Endothelial cell of umbilical vein (primary cell): ENCODE measurements around the gene ENG. TPM values are rescaled to one million over a fixed set of nuclear protein-coding genes. Genes with fewer than 3 reads are reported as not detected.

Source experiments
- BruUV-seq: library from RNA; stranded (reverse); fragments of 400-500 nt; replicated peaks from 2 replicates; lab custom pipeline; 2021; lab: Mats Ljungman, UMichigan
- CTCF ChIA-PET: fragments of 300-600, 350-600 bp; sonication (Branson Sonifier 250); formaldehyde crosslinking; loops from one replicate; lab custom pipeline; 2021; ENCODE audit warnings: antibody characterized with exemption, inconsistent platforms; lab: Charles Lee
- POLR2A ChIA-PET: fragments of 300-600, 350-600 bp; sonication (Branson Sonifier 250); formaldehyde crosslinking; loops from one replicate; lab custom pipeline; 2021; ENCODE audit warnings: antibody characterized with exemption, inconsistent platforms; lab: Charles Lee
- DNase-seq: peaks from one replicate; pipeline ENCODE4 v3.0.0-alpha.2; 2011; ENCODE audit warnings: low read depth, low spot score
- FAIRE-seq: peaks from 2 replicates; lab custom pipeline; 2011; peaks lifted over from hg19 to GRCh38; lab: Jason Lieb, UNC
- H2AFZ ChIP-seq: 2 replicates; pipeline ENCODE4 v1.6.0; 2012; ENCODE audit warnings: low read depth, low read length, control low read depth, inconsistent platforms
- H3K27ac ChIP-seq: 2 replicates; pipeline ENCODE4 v1.5.1; 2011; ENCODE audit warnings: low read depth, mild to moderate bottlenecking, control low read depth, low read length, moderate library complexity; ENCODE audit not compliant: insufficient read depth
- H3K27me3 ChIP-seq, 2 experiments: 2 replicates each; pipeline versions ENCODE4 v1.6.0 to v1.6.1; 2011; ENCODE audit warnings: low read length in 2 of 2, mixed read lengths in 1 of 2; ENCODE audit not compliant: control insufficient read depth in 2 of 2, insufficient read depth in 2 of 2
- H3K36me3 ChIP-seq, 2 experiments: 2 replicates in 1 of 2; 3 replicates in 1 of 2; pipeline ENCODE4 v1.5.1; 2011; ENCODE audit warnings: low read length in 2 of 2, mild to moderate bottlenecking in 1 of 2, moderate library complexity in 1 of 2; ENCODE audit not compliant: control insufficient read depth in 2 of 2, insufficient read depth in 2 of 2; ENCODE audit errors: extremely low read depth in 1 of 2
- H3K4me1 ChIP-seq: 3 replicates; pipeline ENCODE4 v1.5.1; 2011; ENCODE audit warnings: mild to moderate bottlenecking, low read length; ENCODE audit not compliant: control insufficient read depth, insufficient read depth; ENCODE audit errors: extremely low read depth
- H3K4me2 ChIP-seq: 2 replicates; pipeline ENCODE4 v1.6.1; 2011; ENCODE audit warnings: low read length, control low read depth, mixed read lengths; ENCODE audit not compliant: insufficient read depth
- H3K4me3 ChIP-seq, 3 experiments: fragments of 200-600 bp in 1 of 3; sonication (generic), shearing (Covaris generic) in 1 of 3; replicated peaks in 1 of 3; 2 replicates each; pipeline ENCODE4 v1.5.1; 2011 to 2016; ENCODE audit warnings: control low read depth in 3 of 3, low read length in 3 of 3, mild to moderate bottlenecking in 2 of 3, inconsistent platforms in 1 of 3, low read depth in 1 of 3, moderate library complexity in 1 of 3; ENCODE audit not compliant: insufficient read depth in 1 of 3
- H3K79me2 ChIP-seq: 2 replicates; pipeline ENCODE4 v1.6.0; 2012; ENCODE audit warnings: low read length, inconsistent platforms; ENCODE audit not compliant: control insufficient read depth, insufficient read depth
- H3K9ac ChIP-seq: replicated peaks from 2 replicates; pipeline ENCODE3; 2011; ENCODE audit warnings: low read length, control low read depth; ENCODE audit not compliant: insufficient read depth; ENCODE audit errors: extremely low read depth
- H3K9me1 ChIP-seq: replicated peaks from 3 replicates; pipeline ENCODE4 v1.6.0; 2011; ENCODE audit warnings: mild to moderate bottlenecking, low read length; ENCODE audit not compliant: control insufficient read depth, insufficient read depth; ENCODE audit errors: extremely low read depth
- H3K9me3 ChIP-seq: replicated peaks from 2 replicates; pipeline ENCODE4 v1.5.1; 2012; ENCODE audit warnings: low read length, inconsistent platforms; ENCODE audit not compliant: control insufficient read depth, insufficient read depth
- H4K20me1 ChIP-seq: replicated peaks from 2 replicates; pipeline ENCODE3; 2011; ENCODE audit warnings: mild to moderate bottlenecking, low read length; ENCODE audit not compliant: control insufficient read depth, insufficient read depth; ENCODE audit errors: extremely low read depth
- EZH2 ChIP-seq: IDR thresholded peaks from 2 replicates; pipeline ENCODE4 v1.6.1; 2012; ENCODE audit warnings: borderline replicate concordance, low read depth, mild to moderate bottlenecking, moderate library complexity, low read length, inconsistent platforms; ENCODE audit not compliant: severe bottlenecking
- FOS ChIP-seq: IDR thresholded peaks from 2 replicates; pipeline ENCODE4 v1.6.1; 2011; ENCODE audit warnings: mild to moderate bottlenecking, low read length, moderate library complexity, borderline replicate concordance; ENCODE audit not compliant: insufficient read depth
- GATA2 ChIP-seq: IDR thresholded peaks from 2 replicates; pipeline ENCODE4 v1.7.0; 2011; ENCODE audit warnings: low read depth, mild to moderate bottlenecking, moderate library complexity, mixed read lengths, low read length; ENCODE audit not compliant: insufficient read length, insufficient read depth
- JUN ChIP-seq: IDR thresholded peaks from 2 replicates; pipeline ENCODE4 v1.6.1; 2011; ENCODE audit warnings: borderline replicate concordance, low read depth; ENCODE audit not compliant: insufficient read length, insufficient read depth
- MAX ChIP-seq: IDR thresholded peaks from 2 replicates; pipeline ENCODE4 v1.6.1; 2011; ENCODE audit not compliant: insufficient read depth, insufficient read length
- MYC ChIP-seq: IDR thresholded peaks from one replicate; pipeline ENCODE4 v1.6.1; 2011; ENCODE audit warnings: mild to moderate bottlenecking, low read depth, low read length
- POLR2A ChIP-seq: IDR thresholded peaks from 2 replicates; pipeline ENCODE4 v1.6.1; 2012; ENCODE audit warnings: low read depth, mild to moderate bottlenecking, control low read depth, low read length
- POLR2AphosphoS5 ChIP-seq: IDR thresholded peaks from 2 replicates; pipeline ENCODE4 v1.6.1; 2012; ENCODE audit warnings: low read depth, mild to moderate bottlenecking, control low read depth, low read length, moderate library complexity; ENCODE audit not compliant: insufficient read depth
- dilution Hi-C: fragments of 300-500 bp; cut with MboI; formaldehyde crosslinking; loops from one replicate; pipeline ENCODE4 v1.15.0; 2019; ENCODE audit warnings: low sequenced_read_pairs; ENCODE audit not compliant: extremely low pct_ligation_motif_present
- intact Hi-C: fragments of 100-400 bp; cut with micrococcal nuclease; formaldehyde crosslinking; loops from one replicate; pipeline ENCODE4 v1.10.0; 2022
- polyA plus RNA-seq, 4 experiments: library from polyadenylated mRNA; depleted of rRNA in 3 of 4; stranded (reverse) in 3 of 4; unstranded in 1 of 4; fragments of >200 nt; gene quantifications; 2 replicates each; pipeline versions ENCODE4 v1.2.1 to v1.2.3, GENCODE V29; 2011 to 2012; ENCODE audit warnings: missing spikeins in 1 of 4
- total RNA-seq: library from RNA; stranded (reverse); gene quantifications from 2 replicates; pipeline ENCODE4 v1.2.3, GENCODE V29; 2021
- TF ChIP-seq, protein P1 (sequence below), 2 donors: IDR thresholded peaks; 1 replicate in 1 of 2; 2 replicates in 1 of 2; pipeline ENCODE4 v1.5.1; 2011; ENCODE audit warnings: low read length in 2 of 2, mild to moderate bottlenecking in 2 of 2, moderate library complexity in 2 of 2, control low read depth in 1 of 2, inconsistent platforms in 1 of 2, low read depth in 1 of 2; ENCODE audit not compliant: insufficient read depth in 1 of 2; ENCODE audit errors: extremely low read depth in 1 of 2

Gene ENG
- total and polyA plus RNA-seq, 2 donors (not counting 3 experiments of a cell fraction or from before 2014, with no cell fraction given): 338 to 728 TPM

- FAIRE-seq (no peak), DNase-seq (no peak)
- ChIA-PET CTCF (interaction anchor here (3.5 to 4.5 kb wide), 2 partner anchors 12 kb away, joined by 12 to 101 read pairs; partner anchors contain the start of gene ENG), POLR2A (no interaction called here)
- H3K9me3 ChIP-seq: no peaks in the 10 kb centered on the region
- H3K9ac ChIP-seq: no peak overlapping the region
- H2AFZ ChIP-seq: no peak overlapping the region
- intact Hi-C loops: loop anchor here (5.0 kb wide), 1 partner anchor 274 kb away; no protein-coding TSS in a partner anchor
- dilution Hi-C loops: no loop called here
- no peaks in the 10 kb centered on the region for H3K27me3 ChIP-seq
- H3K4me2 ChIP-seq: no peak overlapping the region
- H3K4me3 ChIP-seq: no peak overlapping the region
- H3K27ac ChIP-seq: no peak overlapping the region
- peaks cover 31% of the 10 kb centered on the region for H3K4me1 ChIP-seq
- TF ChIP-seq EZH2 (no peak), POLR2AphosphoS5 (no peak), JUN (no peak), MYC (no peak), MAX (no peak), FOS (no peak), GATA2 (no peak), POLR2A (no peak)
- TF ChIP-seq, protein P1, sequence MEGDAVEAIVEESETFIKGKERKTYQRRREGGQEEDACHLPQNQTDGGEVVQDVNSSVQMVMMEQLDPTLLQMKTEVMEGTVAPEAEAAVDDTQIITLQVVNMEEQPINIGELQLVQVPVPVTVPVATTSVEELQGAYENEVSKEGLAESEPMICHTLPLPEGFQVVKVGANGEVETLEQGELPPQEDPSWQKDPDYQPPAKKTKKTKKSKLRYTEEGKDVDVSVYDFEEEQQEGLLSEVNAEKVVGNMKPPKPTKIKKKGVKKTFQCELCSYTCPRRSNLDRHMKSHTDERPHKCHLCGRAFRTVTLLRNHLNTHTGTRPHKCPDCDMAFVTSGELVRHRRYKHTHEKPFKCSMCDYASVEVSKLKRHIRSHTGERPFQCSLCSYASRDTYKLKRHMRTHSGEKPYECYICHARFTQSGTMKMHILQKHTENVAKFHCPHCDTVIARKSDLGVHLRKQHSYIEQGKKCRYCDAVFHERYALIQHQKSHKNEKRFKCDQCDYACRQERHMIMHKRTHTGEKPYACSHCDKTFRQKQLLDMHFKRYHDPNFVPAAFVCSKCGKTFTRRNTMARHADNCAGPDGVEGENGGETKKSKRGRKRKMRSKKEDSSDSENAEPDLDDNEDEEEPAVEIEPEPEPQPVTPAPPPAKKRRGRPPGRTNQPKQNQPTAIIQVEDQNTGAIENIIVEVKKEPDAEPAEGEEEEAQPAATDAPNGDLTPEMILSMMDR (IDR thresholded peaks at IDR 0.05; ENCODE audit: extremely low read depth in 1 of 2, insufficient read depth in 1 of 2, low read depth in 1 of 2, low read length in 2 of 2): no peak
- no peaks in the 10 kb centered on the region for H4K20me1 ChIP-seq
- H3K9me1 ChIP-seq: no peaks in the 10 kb centered on the region
- H3K79me2 ChIP-seq: no peaks in the 10 kb centered on the region
- peaks cover 0 to 10% of the 10 kb centered on the region in 2 experiments for H3K36me3 ChIP-seq
- TSS peak; percentile 35 for BruUV-seq
Measured at GRCh38 chr9:127866535-127866934, 12.1 kb upstream of the ENG start.
